ENCODE data around the gene DBN1.

GRCh38 chr5:177427919-177428573 lies 45.4 kb downstream of the DBN1 start:
- TF ChIP-seq, protein P1, sequence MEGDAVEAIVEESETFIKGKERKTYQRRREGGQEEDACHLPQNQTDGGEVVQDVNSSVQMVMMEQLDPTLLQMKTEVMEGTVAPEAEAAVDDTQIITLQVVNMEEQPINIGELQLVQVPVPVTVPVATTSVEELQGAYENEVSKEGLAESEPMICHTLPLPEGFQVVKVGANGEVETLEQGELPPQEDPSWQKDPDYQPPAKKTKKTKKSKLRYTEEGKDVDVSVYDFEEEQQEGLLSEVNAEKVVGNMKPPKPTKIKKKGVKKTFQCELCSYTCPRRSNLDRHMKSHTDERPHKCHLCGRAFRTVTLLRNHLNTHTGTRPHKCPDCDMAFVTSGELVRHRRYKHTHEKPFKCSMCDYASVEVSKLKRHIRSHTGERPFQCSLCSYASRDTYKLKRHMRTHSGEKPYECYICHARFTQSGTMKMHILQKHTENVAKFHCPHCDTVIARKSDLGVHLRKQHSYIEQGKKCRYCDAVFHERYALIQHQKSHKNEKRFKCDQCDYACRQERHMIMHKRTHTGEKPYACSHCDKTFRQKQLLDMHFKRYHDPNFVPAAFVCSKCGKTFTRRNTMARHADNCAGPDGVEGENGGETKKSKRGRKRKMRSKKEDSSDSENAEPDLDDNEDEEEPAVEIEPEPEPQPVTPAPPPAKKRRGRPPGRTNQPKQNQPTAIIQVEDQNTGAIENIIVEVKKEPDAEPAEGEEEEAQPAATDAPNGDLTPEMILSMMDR (IDR thresholded peaks at IDR 0.05), result no peak
- TF ChIP-seq POLR2A (IDR thresholded peaks at IDR 0.05), result no peak
- TF ChIP-seq EP300 (IDR thresholded peaks at IDR 0.05), result no peak

All from tibial nerve (tissue), 4 donors.